HG03469 (cell line): ENCODE data around the gene C1QB.
"Not testable (repeated sequence)": the region's sequence is repeated elsewhere in the genome, so short reads cannot be mapped to it uniquely, and the experiment has no call there.

Source experiments
- ATAC-seq: cut with Tn5 transposase; IDR thresholded peaks from one replicate; pipeline ENCODE4 v1.9.1; 2021; ENCODE audit warnings: mild to moderate bottlenecking, moderate library complexity, moderate number of reproducible peaks; ENCODE audit not compliant: unreplicated experiment

Gene C1QB

GRCh38 chr1:22691031-22691753, 38.2 kb downstream of the C1QB start:
- ATAC-seq, result no peak

- no peak for ATAC-seq
Observed at GRCh38 chr1:22694172-22694571, 41.1 kb downstream of the C1QB start.

- ATAC-seq, result no peak
Observed at GRCh38 chr1:22696610-22697009, 43.6 kb downstream of the C1QB start.

GRCh38 chr1:22697980-22698379, 44.9 kb downstream of the C1QB start:
- no peak for ATAC-seq

- ATAC-seq, result no peak
Observed at GRCh38 chr1:22699681-22700520, 46.9 kb downstream of the C1QB start.

- ATAC-seq, result no peak
Observed at GRCh38 chr1:22702296-22703085, 49.5 kb downstream of the C1QB start.

DNA sequence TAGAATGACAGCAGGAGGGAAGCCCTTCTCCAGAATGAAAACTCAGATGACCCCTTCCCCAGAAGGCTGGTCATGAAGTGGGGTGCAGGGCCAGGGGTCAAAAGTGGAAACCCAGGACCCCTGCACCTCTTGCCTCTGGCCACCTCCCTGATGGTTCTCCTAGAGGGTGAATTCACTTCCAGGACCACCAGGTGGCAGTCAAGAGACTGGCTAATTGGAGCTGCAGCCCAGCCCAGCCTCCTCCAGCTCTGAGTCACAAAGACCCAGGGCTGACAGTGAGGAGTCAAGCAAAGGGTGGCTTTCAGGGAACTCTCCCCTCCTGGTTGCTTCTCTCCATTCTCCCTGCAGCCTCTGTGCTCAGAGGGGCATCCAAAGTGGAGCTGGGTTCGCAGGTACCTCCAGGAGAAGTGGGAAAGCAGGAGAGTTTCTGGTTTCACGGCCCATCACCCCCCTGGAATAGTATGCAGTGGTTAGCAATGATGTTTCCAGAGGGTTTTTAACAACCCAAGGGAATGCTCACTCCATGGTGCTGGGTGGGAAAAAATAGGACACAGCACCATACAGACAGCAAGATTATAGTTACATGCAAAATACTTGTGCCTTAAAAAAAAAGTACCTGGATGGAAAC, 51.5 kb downstream of the C1QB start:
- ATAC-seq, result no peak

GRCh38 chr1:22705586-22705985, 52.5 kb downstream of the C1QB start:
- no peak for ATAC-seq

- not testable (repeated sequence) for ATAC-seq
Observed at GRCh38 chr1:22706100-22706499, 53.1 kb downstream of the C1QB start.

DNA sequence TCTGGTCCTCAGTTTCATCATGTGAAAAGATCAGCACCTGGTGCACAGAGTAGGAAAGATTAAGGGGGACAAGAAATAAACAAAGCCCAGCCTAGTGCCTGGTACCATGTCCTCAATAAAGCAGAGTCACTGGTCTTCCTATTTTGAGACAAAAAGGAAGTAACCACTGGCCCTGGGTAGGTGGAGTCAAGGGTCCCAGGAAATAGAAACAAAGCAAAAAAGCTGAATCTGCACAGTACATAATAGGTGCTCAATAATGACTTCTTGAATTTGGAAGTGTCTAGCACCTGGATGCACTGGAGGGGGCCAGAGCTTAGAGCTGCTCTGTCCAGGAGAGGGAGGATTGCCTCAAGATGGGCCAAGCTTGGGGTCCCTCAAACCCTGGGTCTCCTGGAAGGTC, 55.7 kb downstream of the C1QB start:
- no peak for ATAC-seq

DNA sequence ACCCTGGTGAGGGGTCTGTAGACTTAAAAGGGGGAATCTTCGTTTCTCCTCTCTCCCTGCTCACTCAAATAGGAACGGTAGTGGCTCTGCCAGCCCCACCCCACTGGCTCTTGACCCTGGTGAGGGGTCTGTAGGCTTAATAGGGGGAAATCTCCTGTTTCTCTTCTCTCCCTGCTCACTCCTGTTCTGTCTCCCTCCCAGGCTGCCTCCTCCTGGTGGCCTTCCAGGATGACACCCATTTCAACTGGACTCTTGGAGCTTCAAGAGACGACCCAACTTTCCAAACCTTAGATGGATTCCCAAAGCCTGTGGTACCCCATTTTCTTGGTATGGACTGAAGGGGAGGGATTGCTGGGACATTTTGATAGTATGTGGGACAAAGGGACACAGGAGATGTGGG, 56.2 kb downstream of the C1QB start:
- ATAC-seq, result no peak

DNA sequence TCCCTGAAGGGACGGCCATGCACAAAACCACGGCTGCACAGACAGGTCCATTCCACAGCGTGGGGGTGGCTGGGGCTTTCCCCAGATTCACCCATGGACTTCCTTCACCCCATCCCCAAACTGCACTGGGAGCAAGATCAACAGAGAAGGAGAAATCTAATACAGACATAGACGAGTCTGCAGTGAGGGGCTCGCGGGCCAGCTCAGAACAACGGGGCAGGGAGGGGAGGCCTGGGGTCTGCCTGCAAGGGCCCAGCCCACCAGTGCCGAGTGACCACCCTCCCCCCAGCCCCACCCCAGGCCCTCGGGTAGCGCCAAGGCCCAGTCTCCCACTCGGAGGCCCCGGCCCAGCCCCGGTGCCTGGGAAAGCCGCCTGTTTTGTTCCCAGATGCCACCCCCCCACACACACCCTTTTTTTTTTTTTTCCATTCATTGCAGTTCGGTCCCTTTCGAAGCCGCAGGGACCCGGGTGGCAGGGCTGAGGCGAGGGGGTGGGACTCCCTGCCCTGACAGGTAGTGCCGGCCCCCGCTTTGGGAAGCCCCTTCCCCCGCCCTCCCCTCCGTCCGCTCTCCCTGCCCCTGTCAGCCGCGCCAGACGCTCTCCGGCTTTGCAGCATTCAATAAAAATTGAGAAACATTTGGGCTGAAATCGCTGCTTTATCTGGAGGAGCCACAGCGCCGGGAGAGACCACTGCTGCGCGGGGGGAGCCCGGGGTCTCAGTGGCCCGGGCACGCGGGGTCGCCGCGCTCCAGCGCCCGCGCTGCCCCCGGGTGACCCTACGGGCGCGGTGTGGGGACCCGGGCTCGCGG, 57.1 kb downstream of the C1QB start:
- ATAC-seq, result no peak

- no peak for ATAC-seq
Observed at GRCh38 chr1:22710701-22711049, 57.6 kb downstream of the C1QB start, which contains the start of gene EPHB2. Gene EPHB2, plus strand, starts transcription at chr1:22710839. Its CDS starts 144 bp downstream, at chr1:22710983.

GRCh38 chr1:22711071-22711470, 58.0 kb downstream of the C1QB start:
- ATAC-seq, result no peak
